ENCODE measurements around the gene ADAMTSL3. TPM values are rescaled to one million over a fixed set of nuclear protein-coding genes. Genes with fewer than 3 reads are reported as not detected.

Gene ADAMTSL3
- total RNA-seq, 1 donor: 0.72 TPM

DNA sequence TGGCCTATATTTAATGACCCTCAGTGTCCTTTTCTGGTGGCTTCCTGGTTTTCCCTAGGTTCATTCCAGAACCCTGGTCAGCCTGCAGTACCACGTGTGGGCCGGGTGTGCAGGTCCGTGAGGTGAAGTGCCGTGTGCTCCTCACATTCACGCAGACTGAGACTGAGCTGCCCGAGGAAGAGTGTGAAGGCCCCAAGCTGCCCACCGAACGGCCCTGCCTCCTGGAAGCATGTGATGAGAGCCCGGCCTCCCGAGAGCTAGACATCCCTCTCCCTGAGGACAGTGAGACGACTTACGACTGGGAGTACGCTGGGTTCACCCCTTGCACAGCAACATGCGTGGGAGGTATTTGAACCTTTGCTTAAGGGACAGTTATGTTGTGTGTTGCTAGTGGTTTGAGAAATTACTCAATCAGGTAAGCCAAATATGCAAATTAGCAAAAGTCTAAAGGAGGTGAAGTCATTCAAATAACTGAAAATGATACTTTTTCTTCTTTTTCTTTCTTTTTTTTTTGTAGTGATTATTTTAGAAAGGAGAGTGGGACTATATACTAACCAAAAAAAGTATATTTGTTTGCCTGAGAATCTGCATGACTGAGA lies 259.2 kb downstream of the ADAMTSL3 start:
- DNase-seq (ENCODE audit: insufficient read length, low spot score, missing footprints): no peak
- H3K27ac ChIP-seq (ENCODE audit: low read depth, low read length): no peak overlapping the region
- H2AFZ ChIP-seq (ENCODE audit: low read length): no peak overlapping the region
- H3K79me2 ChIP-seq (ENCODE audit: insufficient read depth, low read length): no peaks in the 10 kb centered on the region
- no peaks in the 10 kb centered on the region for H4K20me1 ChIP-seq (ENCODE audit: insufficient read depth, low read length)
- no peaks in the 10 kb centered on the region for H3K27me3 ChIP-seq (ENCODE audit: insufficient read depth, low read length)
- no peak overlapping the region for H3K4me3 ChIP-seq (ENCODE audit: insufficient read depth, low read length)
- no peak for TF ChIP-seq CTCF (IDR thresholded peaks at IDR 0.05; ENCODE audit: extremely low read depth, low read depth, low read length)
- H3K9me3 ChIP-seq (ENCODE audit: low read depth, low read length): no peaks in the 10 kb centered on the region
- H3K36me3 ChIP-seq (ENCODE audit: insufficient read depth, low read length): no peaks in the 10 kb centered on the region
- no peak overlapping the region for H3K4me2 ChIP-seq (ENCODE audit: insufficient read depth, low read length)
- H3K4me1 ChIP-seq (ENCODE audit: insufficient read depth, low read length): no peaks in the 10 kb centered on the region

- Histone ChIP-seq H3K4me1 (ENCODE audit: insufficient read depth, low read length) (no peaks in the 10 kb centered on the region), H4K20me1 (ENCODE audit: insufficient read depth, low read length) (no peaks in the 10 kb centered on the region), H3K27me3 (ENCODE audit: insufficient read depth, low read length) (no peaks in the 10 kb centered on the region), H2AFZ (ENCODE audit: low read length) (no peak overlapping the region), H3K36me3 (ENCODE audit: insufficient read depth, low read length) (no peaks in the 10 kb centered on the region), H3K9me3 (ENCODE audit: low read depth, low read length) (no peaks in the 10 kb centered on the region), H3K4me2 (ENCODE audit: insufficient read depth, low read length) (no peak overlapping the region), H3K4me3 (ENCODE audit: insufficient read depth, low read length) (no peak overlapping the region), H3K79me2 (ENCODE audit: insufficient read depth, low read length) (no peaks in the 10 kb centered on the region), H3K27ac (ENCODE audit: low read depth, low read length) (no peak overlapping the region)
- no peak for TF ChIP-seq CTCF (IDR thresholded peaks at IDR 0.05; ENCODE audit: extremely low read depth, low read depth, low read length)
- no peak for DNase-seq (ENCODE audit: insufficient read length, low spot score, missing footprints)
Measured at GRCh38 chr15:83914906-83915305, 261.0 kb downstream of the ADAMTSL3 start.

DNA sequence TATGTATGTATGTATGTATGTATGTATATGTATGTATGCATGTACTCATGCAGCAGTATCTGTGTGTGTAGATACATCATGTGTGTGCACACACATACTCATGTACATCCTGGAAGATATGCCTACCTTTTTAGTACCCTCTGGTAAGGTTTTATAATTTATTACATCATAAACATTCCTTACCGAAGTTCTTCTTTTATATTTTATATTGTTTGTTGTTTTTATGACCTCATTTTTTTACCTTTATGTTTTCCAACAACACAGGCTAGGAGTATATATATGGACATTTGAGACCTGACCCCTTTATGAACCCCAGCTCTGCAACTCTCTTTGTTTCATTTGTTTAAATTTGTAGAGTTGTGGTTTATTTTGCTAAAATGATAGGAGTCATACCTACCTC lies 263.5 kb downstream of the ADAMTSL3 start:
- no peak overlapping the region for H3K4me2 ChIP-seq (ENCODE audit: insufficient read depth, low read length)
- no peaks in the 10 kb centered on the region for H3K27me3 ChIP-seq (ENCODE audit: insufficient read depth, low read length)
- H3K4me1 ChIP-seq (ENCODE audit: insufficient read depth, low read length): no peaks in the 10 kb centered on the region
- H3K9me3 ChIP-seq (ENCODE audit: low read depth, low read length): no peaks in the 10 kb centered on the region
- no peaks in the 10 kb centered on the region for H3K79me2 ChIP-seq (ENCODE audit: insufficient read depth, low read length)
- DNase-seq (ENCODE audit: insufficient read length, low spot score, missing footprints): no peak
- no peak overlapping the region for H3K4me3 ChIP-seq (ENCODE audit: insufficient read depth, low read length)
- no peaks in the 10 kb centered on the region for H3K36me3 ChIP-seq (ENCODE audit: insufficient read depth, low read length)
- H2AFZ ChIP-seq (ENCODE audit: low read length): no peak overlapping the region
- H3K27ac ChIP-seq (ENCODE audit: low read depth, low read length): no peak overlapping the region
- TF ChIP-seq CTCF (IDR thresholded peaks at IDR 0.05; ENCODE audit: extremely low read depth, low read depth, low read length): no peak
- no peaks in the 10 kb centered on the region for H4K20me1 ChIP-seq (ENCODE audit: insufficient read depth, low read length)

DNA sequence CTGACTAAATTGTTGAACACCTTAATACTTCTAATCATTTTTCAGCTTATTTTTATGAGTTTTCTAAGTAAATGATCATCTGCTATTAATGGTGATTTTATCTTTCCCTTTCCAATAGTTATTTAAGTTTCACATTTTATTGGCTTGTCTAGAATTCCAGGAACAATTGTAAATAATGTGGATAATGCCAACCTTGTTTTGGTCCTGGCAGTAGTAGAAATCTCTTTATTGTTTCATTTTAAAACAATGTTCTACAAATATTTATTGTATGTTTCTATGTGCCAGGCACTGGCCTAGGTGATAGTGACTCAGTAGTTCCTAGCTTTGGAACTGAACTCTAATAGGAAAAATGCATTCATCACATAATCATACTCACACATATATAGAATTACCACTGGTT lies 264.1 kb downstream of the ADAMTSL3 start:
- Histone ChIP-seq H3K4me2 (ENCODE audit: insufficient read depth, low read length) (no peak overlapping the region), H3K4me1 (ENCODE audit: insufficient read depth, low read length) (no peaks in the 10 kb centered on the region), H3K36me3 (ENCODE audit: insufficient read depth, low read length) (no peaks in the 10 kb centered on the region), H3K79me2 (ENCODE audit: insufficient read depth, low read length) (no peaks in the 10 kb centered on the region), H3K27ac (ENCODE audit: low read depth, low read length) (no peak overlapping the region), H3K27me3 (ENCODE audit: insufficient read depth, low read length) (no peaks in the 10 kb centered on the region), H3K9me3 (ENCODE audit: low read depth, low read length) (no peaks in the 10 kb centered on the region), H4K20me1 (ENCODE audit: insufficient read depth, low read length) (no peaks in the 10 kb centered on the region), H3K4me3 (ENCODE audit: insufficient read depth, low read length) (no peak overlapping the region), H2AFZ (ENCODE audit: low read length) (no peak overlapping the region)
- no peak for TF ChIP-seq CTCF (IDR thresholded peaks at IDR 0.05; ENCODE audit: extremely low read depth, low read depth, low read length)
- DNase-seq (ENCODE audit: insufficient read length, low spot score, missing footprints): no peak
